A172 (cell line): ENCODE results near the gene TAF1B. TPM values are rescaled to one million over a fixed set of nuclear protein-coding genes. Genes with fewer than 3 reads are reported as not detected.
"Not testable (repeated sequence)": the region's sequence is repeated elsewhere in the genome, so short reads cannot be mapped to it uniquely, and the experiment has no call there.

ENCODE experiments used
- DNase-seq: peaks from one replicate; pipeline ENCODE4 v3.0.0-alpha.2; 2015; ENCODE audit warnings: low spot score
- total RNA-seq: library from RNA; depleted of rRNA; stranded (reverse); fragments of >200 nt; shearing (Covaris generic); gene quantifications from 2 replicates; pipeline ENCODE4 v1.2.3, GENCODE V29; 2014

The TAF1B gene
- total RNA-seq, 1 experiment from 2014 or later, result 47.8 TPM

DNA sequence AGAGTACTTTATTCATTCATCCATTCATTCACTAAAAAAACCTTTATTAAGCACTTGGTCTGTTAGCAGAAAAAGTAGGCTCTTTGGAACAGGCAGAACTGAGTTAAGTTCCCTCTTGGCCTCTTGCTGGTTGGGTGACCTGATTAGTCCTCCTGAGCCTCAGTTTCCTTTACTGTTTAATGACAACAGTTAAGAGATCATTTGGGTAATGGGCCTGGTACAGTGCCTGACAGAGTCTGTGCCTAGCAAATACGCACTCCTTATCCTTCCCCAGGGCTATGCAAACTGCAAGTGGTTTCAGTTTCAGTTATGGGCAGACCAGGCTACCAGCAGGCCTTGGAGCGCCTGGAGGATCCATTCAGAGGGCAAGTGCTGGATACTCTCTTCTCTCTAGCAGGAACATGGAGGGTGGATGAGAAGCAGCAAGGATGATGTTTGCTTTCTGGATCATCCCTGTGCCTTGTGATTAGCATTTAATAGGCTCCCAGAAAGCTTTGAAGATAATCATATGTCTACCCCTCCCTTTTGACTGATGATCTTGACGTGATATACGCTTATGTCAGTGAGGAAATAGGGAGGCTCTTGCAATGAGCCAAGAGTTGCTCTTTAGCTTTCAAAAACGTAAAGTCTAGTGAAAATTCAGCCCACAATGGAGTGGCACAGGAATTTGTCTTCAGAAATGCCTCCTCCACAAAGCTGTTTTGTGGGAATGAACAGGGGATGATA lies 12.4 kb upstream of the TAF1B start:
- no peak for DNase-seq

DNA sequence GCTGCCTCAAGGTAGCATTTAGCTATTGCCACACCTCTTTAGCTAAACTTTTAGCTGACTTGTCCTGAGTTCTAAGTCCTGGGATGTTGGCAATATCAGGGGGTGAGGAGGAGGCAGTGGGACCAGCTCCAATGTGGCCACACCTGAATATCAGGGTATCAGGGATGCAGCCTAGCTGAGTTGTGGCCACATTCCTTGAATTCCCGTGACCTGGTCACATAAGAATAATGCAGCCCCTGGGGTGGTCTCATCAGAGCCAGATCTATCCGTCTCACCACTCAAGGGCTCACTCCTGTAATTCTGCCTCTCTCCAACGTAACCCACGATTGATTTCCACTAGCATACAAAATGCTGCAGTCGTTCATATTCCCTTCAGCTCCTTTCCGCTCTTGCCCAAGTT lies 11.6 kb upstream of the TAF1B start:
- no peak for DNase-seq

DNA sequence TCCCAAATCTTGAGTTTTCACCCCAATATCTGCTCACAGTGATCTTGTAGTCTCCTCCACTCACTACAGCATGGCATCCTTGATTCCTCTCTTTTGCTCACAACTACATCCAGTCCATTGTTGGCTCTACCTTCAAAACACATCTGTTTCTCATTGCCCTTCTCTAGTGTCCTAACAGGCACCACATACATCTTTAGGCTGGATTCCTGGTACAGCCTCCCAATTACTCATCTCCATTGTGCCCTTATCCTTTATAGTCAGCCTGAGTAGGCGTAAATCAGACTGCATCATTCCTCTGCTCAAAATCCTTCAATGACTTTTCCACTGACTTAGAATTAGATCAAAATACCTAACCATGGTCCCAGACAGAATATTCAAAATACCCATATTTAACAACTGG lies 10.7 kb upstream of the TAF1B start:
- DNase-seq, result peak; percentile 22

DNA sequence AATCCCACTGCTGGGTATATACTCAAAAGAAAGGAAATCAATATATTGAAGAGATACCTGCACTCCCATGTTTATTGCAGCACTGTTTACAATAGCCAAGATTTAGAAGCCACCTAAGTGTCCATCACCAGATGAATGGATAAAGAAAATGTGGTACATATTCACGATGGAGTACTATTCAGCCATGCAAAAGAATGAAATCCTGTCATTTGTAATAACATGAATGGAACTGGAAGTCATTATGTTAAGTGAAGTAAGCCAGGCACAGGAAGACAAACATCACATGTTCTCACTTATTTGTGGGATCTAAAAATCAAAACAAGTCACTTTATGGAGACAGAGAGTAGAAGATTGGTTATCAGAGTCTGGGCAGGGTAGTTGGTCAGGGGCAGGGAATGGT lies 8.2 kb upstream of the TAF1B start:
- not testable (repeated sequence) for DNase-seq

DNA sequence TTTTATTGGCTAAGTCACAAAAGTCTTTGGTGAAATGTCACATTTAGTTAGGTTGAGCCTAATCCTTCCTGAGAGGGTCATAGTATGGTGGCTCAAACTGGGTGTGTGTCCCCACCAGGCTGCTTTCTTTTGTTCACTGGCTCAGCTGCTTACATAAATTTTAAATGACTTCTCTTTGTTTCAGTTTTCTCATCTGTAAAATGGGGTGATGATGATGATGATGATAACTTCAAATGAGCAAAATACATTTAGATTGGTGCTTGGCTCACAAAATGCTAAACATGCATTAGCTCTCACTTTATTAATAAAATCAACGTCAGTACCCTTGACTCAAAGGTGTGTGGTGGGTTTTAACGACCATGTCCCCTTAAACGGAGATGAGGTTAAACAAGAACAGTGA lies 7.2 kb upstream of the TAF1B start:
- no peak for DNase-seq

DNA sequence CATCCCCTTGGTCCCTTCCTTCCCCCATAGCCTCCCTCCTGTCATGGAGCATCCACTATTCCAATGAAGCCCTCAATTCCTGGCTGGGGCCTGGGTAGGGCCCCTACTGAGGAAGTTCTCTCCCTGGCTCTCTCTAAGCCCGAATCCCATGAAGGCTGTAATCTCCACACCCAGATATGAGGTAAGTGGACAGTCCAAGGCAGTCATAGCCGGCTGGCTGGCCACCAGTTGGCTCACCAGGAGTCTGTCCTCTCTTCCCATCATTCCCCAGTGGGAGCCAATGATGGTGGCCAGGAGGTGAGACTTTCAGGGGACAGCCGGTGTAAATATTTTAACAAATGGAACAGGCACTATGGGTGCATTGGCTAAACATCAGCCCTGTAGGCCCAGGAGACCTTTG lies 6.8 kb upstream of the TAF1B start:
- DNase-seq, result no peak

DNA sequence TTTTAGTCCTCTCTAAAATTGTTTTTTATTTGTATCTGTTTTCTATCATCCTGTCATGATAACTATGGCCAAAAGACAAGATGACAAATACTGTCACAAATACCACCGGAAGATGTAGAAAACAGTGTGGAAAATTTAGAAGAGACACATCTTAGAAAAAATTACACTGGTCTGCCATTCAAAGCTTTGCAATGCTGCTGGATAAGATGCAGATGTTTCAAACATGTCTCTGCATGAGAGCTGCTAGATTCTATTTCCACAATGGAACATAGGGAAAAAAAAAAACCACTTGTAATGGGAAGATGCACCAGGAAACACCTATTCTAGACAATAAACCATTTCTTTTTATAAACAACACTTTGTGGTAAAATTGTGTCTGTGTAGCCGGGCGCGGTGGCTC lies 5.8 kb upstream of the TAF1B start:
- no peak for DNase-seq

DNA sequence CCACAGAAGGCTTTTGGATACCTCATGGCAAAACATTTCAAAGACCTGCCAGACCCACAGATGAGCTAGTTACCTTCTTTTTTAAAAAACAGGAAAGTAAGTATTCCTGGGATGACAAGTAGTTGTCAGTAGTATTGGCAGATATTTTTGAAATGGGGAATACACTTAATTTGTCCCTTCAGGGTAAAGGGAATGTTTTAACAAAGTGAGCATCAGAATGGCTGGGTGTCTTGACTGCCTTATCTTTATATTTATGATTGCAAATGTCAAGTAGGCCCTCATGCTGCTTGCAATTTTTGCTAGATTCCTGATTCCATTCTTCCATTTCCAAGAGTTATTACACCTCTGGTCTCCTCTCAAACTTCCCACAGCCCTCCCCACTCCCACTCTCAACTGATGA lies 4.9 kb upstream of the TAF1B start:
- no peak for DNase-seq

DNA sequence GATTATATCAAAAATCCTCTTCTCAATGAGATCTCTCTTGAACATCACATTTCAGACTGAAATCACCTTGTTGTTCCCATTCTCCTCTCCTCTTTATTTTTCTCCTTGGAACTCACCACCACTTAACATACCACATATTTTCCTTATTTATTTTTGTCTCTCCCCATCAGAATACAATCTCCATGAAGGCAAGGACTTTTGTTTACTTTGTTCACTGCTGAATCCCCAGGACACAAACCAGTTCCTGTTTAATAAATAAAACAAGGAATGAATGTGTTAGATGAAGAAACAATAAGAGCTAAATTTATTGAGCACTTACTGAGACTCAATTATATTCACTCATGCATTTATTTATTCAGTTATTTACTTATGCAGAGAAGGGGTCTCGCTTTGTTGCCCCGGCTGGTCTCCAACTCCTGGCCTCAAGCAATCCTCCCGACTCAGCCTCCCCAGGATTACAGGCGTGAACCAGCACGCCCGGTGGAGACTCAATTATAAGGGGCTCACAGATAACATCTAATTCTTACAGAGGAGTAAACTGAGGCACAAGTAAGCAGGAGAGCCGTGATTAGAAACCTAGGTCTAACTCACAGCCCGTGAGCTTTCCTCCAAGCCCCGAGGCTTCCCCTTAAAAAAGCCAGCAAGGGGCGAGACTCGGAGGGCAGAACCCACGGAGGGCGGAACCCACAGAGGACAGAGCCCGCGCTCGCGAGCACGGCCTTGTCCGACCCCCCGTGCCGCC lies 616 bp upstream of the TAF1B start:
- DNase-seq, result no peak

DNA sequence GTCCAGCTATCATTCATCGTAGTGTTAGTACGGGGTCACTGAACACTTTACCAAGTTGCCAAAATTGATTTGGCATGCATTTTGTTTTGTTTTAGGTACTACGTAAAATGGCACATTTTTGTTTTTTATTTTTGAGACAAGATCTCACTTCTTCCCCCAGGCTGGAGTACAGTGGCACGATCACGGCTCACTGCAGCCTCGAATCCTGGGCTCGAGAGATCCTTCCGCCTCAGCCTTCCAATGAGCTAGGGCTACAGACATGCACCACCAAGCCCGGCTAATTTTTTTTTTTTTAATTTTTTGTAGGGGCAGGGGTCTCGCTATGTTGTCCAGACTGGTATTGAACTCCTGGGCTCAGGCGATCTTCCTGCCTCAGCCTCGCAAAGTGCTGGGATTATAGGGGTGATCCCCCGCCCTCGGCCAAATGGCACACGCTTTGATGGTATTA lies 786 bp downstream of the TAF1B start:
- DNase-seq, result peak; percentile 18

DNA sequence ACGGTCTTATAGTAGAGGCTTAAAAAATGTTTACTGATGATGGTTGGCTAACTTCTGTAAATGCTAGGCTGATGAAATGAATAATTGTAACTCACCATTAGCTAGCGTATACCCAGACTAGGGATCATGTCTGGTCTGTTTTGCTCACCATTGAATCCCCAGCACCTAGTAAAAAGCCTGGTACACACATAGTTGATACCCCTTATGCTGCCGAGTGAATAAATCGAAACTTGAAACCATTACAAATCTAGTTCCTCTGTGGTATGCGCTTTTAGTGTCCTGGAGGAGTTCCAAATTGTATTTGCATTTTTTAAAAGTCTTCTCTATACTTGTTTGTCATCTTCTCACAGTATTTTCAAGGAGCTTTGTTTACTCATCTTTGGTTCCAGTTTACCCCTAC lies 1.3 kb downstream of the TAF1B start:
- DNase-seq, result no peak

DNA sequence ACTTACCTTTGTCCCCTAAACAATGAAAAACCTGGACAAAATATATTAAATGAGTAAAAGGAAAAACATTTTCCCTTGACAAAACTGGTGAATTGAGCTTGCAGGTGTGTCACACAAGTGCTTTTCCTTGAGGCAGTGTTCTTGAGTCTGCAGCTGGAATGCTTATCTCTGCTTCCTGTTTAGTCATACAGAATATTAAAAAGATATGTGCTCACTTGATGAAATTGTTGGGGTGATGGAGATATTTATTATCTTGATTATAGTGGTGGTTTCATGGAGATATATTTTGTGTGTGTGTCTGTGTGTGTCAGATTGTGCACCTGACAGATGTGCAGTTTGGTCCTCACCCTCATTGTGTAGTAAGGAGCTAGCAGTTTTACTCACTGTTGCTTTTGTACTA lies 3.3 kb downstream of the TAF1B start:
- peak; percentile 71 for DNase-seq

DNA sequence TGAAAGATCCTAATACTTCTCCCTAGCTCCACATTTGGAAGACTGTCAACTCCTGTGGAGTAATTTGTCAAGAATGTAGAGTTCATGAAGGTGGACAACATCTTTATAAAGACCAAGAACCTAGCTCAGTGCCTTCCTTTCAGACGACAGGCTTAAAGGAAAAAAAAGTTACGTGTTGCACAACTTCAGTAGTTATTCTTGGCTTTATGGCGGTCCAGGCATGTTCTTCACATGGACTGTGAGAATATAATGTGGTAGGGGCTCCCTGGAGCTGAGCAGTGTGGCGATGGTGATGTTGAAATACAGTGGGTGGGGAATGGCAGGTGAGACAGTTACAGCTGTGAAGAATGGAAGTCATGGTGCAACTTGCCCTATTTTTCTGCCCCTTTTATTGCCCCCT lies 3.9 kb downstream of the TAF1B start:
- no peak for DNase-seq

DNA sequence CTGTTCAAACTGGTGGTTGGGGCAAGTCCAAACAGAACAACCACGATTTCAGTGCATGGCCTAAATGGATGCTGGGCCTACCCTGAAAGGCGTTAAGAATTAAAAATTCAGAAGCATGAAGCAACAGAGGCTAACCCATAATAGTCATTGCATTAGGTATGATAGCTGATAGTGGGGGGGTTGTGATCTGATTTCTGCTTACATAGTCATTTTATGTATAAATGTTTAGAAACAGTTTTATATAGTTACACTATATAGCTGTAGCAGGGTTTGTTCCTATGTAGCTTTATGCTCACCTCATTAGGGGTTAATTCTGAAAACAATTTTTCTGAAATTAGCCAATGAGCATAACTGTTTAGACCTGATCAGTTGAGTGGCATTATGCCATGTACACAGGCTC lies 9.6 kb downstream of the TAF1B start:
- no peak for DNase-seq

DNA sequence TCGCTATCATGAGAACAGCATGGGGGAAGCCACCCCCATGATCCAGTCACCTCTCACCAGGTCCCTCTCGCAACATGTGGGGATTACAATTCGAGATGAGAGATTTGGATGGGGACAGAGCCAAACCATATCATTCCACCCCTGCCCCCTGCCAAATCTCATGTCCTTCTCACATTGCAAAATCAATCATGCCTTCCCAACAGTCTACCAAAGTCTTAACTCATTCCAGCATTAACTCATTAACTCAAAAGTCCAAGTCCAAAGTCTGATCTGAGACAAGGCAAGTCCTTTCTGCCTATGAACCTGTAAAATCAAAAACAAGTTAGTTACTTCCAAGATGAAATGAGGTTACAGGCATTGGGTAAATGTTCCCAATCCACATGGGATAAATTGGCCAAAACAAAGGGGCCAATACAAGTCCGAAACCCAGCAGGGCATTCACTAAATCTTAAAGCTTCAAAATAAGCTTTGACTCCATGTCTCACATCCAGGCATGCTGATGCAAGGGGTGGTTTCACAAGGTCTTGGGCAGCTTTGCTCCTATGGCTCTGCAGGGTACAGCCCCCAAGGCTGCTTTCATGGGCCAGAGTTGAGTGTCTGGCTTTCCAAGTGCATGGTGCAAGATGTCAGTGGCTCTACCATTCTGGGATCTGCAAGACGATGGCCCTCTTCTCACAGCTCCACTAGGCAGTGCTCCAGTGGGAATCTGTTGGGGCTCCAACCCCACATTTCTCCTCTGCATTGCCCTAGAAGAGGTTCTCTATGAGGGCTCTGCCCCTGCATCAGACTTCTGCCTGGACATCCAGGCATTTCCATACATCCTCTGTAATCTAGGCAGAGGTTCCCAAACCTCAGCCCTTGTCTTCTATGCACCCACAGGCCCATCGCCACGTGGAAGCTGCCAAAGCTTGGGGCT lies 14.8 kb downstream of the TAF1B start:
- DNase-seq, result no peak

DNA sequence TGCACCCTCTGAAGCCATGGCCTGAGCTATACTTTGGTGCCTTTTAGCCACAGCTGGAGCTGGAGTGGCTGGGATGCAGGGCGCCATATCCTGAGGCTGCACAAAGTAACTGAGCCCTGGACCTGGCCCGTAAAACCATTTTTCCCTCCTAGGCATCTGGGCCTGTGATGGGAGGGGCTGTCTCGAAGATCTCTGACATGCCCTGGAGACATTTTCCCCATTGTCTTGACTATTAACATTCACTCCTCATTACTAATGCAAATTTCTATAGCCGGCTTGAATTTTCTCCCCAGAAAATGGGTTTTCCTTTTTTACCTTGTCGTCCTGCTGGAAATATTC lies 15.4 kb downstream of the TAF1B start:
- no peak for DNase-seq

DNA sequence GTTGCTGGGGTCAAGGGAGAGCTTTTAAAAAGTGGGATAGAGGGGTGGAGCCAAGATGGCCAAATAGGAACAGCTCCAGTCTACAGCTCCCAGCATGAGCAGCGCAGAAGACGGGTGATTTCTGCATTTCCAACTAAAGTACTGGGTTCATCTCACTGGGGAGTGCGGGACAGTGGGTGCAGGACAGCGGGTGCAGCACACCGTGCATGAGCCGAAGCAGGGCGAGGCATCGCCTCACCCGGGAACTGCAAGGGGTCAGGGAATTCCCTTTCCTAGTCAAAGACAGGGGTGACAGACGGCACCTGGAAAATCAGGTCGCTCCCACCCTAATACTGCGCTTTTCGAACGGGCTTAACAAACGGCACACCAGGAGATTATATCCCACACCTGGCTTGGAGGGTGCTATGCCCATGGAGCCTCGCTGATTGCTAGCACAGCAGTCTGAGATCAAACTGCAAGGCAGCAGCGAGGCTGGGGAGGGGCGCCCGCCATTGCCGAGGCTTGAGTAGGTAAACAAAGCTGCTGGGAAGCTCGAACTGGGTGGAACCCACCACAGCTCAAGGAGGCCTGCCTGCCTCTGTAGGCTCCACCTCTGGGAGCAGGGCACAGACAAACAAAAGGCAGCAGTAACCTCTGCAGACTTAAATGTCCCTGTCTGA lies 17.8 kb downstream of the TAF1B start:
- DNase-seq, result not testable (repeated sequence)

DNA sequence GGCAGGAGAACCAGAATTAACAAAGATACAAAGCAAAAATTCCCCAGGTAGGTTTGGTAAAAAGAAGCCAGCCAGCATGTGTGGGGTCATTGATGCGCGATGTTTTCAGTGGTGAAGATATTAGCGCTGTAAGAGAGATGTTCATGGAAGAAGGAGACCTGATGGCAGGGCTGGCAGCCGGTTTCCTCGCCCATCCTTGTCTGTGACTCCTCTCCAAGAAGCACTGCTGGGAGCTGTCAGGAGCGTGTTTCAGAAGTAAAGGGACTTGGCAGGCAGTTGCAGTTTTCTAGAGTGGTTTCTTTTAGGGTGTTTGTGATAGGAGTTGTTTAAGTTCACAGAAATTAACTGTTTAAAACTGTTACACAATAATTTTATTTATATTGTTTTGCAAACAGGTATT lies 24.6 kb downstream of the TAF1B start:
- no peak for DNase-seq

DNA sequence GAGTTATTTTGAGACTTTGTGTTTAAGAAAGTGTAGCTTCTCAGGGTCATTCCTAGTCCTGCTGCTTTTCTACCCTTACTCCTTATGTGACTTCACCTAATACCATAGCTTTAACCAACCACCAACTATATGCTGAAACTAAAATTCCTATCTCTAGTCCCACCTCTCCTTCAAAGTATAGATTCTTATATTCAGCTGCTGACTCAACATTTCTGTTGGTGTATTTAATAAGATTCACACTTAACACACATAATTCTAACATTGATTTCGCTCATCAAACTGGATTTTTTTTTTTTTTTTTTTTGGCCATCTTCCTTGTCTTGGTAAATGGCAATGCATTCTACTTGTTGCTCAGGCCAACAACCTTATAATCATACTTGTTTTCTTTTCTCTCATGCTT lies 30.1 kb downstream of the TAF1B start:
- DNase-seq, result no peak

DNA sequence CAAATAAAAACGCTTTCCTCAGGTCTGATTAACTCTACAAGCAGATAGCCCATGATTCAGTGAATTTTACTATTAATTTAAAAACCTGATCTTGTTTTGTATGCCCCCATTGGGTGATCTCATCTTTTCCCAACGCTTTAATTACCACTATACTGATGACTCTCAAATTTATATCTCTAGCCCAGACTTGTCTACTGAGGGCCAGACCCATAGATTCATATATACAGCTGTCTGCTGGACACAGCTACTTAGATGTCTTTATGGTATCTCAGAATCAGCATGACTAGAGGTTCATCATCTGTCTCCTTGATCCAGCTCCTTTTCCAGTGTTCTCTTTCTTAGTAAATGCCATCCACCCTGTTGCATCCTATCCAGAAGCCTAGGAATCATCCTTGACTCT lies 33.8 kb downstream of the TAF1B start:
- no peak for DNase-seq

DNA sequence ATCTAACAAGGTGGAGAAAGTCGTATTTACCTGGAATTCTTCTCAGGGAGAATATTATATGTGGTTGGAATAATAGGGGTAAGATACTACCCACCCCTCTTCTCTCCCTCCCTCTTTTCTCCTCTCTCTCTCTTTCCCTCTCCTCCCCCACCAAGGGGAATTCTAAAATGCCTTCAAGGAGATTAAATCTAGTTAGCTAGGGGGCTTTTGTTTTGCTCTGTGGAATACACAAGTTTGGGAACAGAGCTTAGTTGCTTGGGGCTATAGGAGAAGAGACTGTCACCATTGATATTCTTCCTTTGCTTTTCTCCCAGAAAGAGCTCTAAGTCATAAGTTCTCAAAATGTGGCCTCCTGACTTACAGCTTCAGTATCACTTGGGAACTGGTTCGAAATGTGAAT lies 34.5 kb downstream of the TAF1B start:
- DNase-seq, result no peak
